CD4-positive, alpha-beta T cell (primary cell): ENCODE data around the gene ATF4. TPM values are rescaled to one million over a fixed set of nuclear protein-coding genes. Genes with fewer than 3 reads are reported as not detected.
A peak's percentile ranks its signal among the peaks of the same experiment; 100 is the strongest.
"Not testable (repeated sequence)": the region's sequence is repeated elsewhere in the genome, so short reads cannot be mapped to it uniquely, and the experiment has no call there.

ENCODE experiments used
- ATAC-seq: fragments of 200-7000 bp; cut with Tn5 transposase; one replicate; pipeline ENCODE4 v1.10.0; 2022; ENCODE audit warnings: mild to moderate bottlenecking; ENCODE audit not compliant: poor library complexity
- CTCF ChIA-PET: fragments of 350-600 bp; sonication (Branson Sonifier 250); formaldehyde crosslinking; loops from one replicate; lab custom pipeline; 2021; ENCODE audit warnings: antibody characterized with exemption, inconsistent platforms; lab: Charles Lee
- POLR2A ChIA-PET: fragments of 350-600 bp; sonication (Branson Sonifier 250); formaldehyde crosslinking; loops from one replicate; lab custom pipeline; 2021; ENCODE audit warnings: antibody characterized with exemption, inconsistent platforms; lab: Charles Lee
- DNase-seq, 14 experiments: peaks; one replicate each; pipeline ENCODE4 v3.0.0-alpha.2; 2013 to 2020; ENCODE audit warnings: mixed read lengths in 2 of 14
- H3K27ac ChIP-seq, 2 donors: one replicate each; pipeline versions ENCODE4 v1.5.1 to v1.7.0; 2013; ENCODE audit warnings: low read length in 2 of 2, low read depth in 1 of 2, mild to moderate bottlenecking in 1 of 2
- H3K27me3 ChIP-seq, 2 experiments: 1 replicate in 1 of 2; 2 replicates in 1 of 2; pipeline versions ENCODE4 v1.6.1 to v1.7.0; 2013; ENCODE audit warnings: low read length in 2 of 2, control low read depth in 1 of 2, mild to moderate bottlenecking in 1 of 2, moderate library complexity in 1 of 2; ENCODE audit not compliant: insufficient read depth in 2 of 2, control insufficient read depth in 1 of 2
- H3K36me3 ChIP-seq: one replicate; pipeline ENCODE4 v1.6.1; 2013; ENCODE audit warnings: low read length, control low read depth; ENCODE audit not compliant: insufficient read depth
- H3K4me1 ChIP-seq: one replicate; pipeline ENCODE4 v1.6.1; 2013; ENCODE audit warnings: low read length, control low read depth; ENCODE audit not compliant: insufficient read depth
- H3K4me3 ChIP-seq: one replicate; pipeline ENCODE4 v1.5.1; 2013; ENCODE audit warnings: mild to moderate bottlenecking, low read length, moderate library complexity
- H3K9me3 ChIP-seq, 2 experiments: 1 replicate in 1 of 2; 2 replicates in 1 of 2; pipeline versions ENCODE4 v1.6.1 to v1.7.0; 2013; ENCODE audit warnings: low read length in 2 of 2, mild to moderate bottlenecking in 2 of 2, control low read depth in 1 of 2, moderate library complexity in 1 of 2; ENCODE audit not compliant: control insufficient read depth in 1 of 2, insufficient read depth in 1 of 2
- H3K27ac Mint-ChIP-seq: one replicate; pipeline ENCODE4 v1.8.0; 2020; ENCODE audit warnings: mixed read lengths
- H3K27me3 Mint-ChIP-seq: one replicate; pipeline ENCODE4 v1.8.0; 2021; ENCODE audit warnings: mixed read lengths
- H3K36me3 Mint-ChIP-seq: one replicate; pipeline ENCODE4 v1.8.0; 2021; ENCODE audit warnings: low read depth, mixed read lengths
- H3K4me1 Mint-ChIP-seq: one replicate; pipeline ENCODE4 v1.8.0; 2021; ENCODE audit warnings: low read depth, mixed read lengths
- H3K4me3 Mint-ChIP-seq: one replicate; pipeline ENCODE4 v1.8.0; 2020; ENCODE audit warnings: mild to moderate bottlenecking, mixed read lengths
- H3K9me3 Mint-ChIP-seq: one replicate; pipeline ENCODE4 v1.8.0; 2020; ENCODE audit warnings: mixed read lengths
- intact Hi-C, 2 experiments: fragments of 100-400 bp; cut with DNase I in 1 of 2; cut with micrococcal nuclease in 1 of 2; formaldehyde crosslinking; loops; one replicate each; pipeline versions ENCODE4 v1.15.1 to v1.9.0; 2023 to 2025; cut with DNase I, micrococcal nuclease
- total RNA-seq, 174 experiments: library from RNA in 2 of 174; stranded (reverse) in 2 of 174; gene quantifications; one replicate each; pipeline ENCODE4 v1.2.3 and lab custom pipeline; 2021 to 2026
- TF ChIP-seq, protein P1 (sequence below): fragments of 200-600 bp; IDR thresholded peaks from one replicate; pipeline ENCODE4 v1.8.0; 2022; ENCODE audit warnings: antibody characterized with exemption, mild to moderate bottlenecking

The ATF4 gene
- total RNA-seq, 2 experiments from 2014 or later = 358 to 365 TPM

GRCh38 chr22:39502789-39503409 is 17.5 kb upstream of the ATF4 start:
- H3K36me3 ChIP-seq = peaks cover 41% of the 10 kb centered on the region
- H3K36me3 Mint-ChIP-seq = peaks cover 49% of the 10 kb centered on the region
- peak overlapping the region; percentile 67 for H3K4me3 ChIP-seq
- peak overlapping the region; percentile 99 for H3K4me3 Mint-ChIP-seq
- no peaks in the 10 kb centered on the region for H3K27me3 ChIP-seq
- TF ChIP-seq, protein P1, sequence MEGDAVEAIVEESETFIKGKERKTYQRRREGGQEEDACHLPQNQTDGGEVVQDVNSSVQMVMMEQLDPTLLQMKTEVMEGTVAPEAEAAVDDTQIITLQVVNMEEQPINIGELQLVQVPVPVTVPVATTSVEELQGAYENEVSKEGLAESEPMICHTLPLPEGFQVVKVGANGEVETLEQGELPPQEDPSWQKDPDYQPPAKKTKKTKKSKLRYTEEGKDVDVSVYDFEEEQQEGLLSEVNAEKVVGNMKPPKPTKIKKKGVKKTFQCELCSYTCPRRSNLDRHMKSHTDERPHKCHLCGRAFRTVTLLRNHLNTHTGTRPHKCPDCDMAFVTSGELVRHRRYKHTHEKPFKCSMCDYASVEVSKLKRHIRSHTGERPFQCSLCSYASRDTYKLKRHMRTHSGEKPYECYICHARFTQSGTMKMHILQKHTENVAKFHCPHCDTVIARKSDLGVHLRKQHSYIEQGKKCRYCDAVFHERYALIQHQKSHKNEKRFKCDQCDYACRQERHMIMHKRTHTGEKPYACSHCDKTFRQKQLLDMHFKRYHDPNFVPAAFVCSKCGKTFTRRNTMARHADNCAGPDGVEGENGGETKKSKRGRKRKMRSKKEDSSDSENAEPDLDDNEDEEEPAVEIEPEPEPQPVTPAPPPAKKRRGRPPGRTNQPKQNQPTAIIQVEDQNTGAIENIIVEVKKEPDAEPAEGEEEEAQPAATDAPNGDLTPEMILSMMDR = no peak
- H3K9me3 ChIP-seq = no peaks in the 10 kb centered on the region
- POLR2A ChIA-PET = interaction anchor here (1.0 to 4.1 kb wide), 7 partner anchors 12 to 541 kb away, joined by 3 to 69 read pairs (median 6); partner anchors contain the start of genes ATF4, RPL3 and TAB1
- CTCF ChIA-PET = interaction anchor here (2.0 kb wide), 1 partner anchor 26 kb away, joined by 13 read pairs; no protein-coding TSS in a partner anchor
- intact Hi-C loops = loop anchor here in 1 of 2 experiments (1.0 to 10.0 kb wide), 3 partner anchors 17 to 258 kb away; partner anchors contain the start of genes ATF4 and PDGFB
- peak overlapping the region; percentile 61 to 71 for H3K27ac ChIP-seq
- ATAC-seq (no peak), DNase-seq (no peak)
- H3K27me3 Mint-ChIP-seq = no peaks in the 10 kb centered on the region
- H3K4me1 ChIP-seq = peaks cover 39% of the 10 kb centered on the region
- H3K9me3 Mint-ChIP-seq = no peaks in the 10 kb centered on the region
- peak overlapping the region; percentile 92 for H3K27ac Mint-ChIP-seq
- peaks cover 47% of the 10 kb centered on the region for H3K4me1 Mint-ChIP-seq

GRCh38 chr22:39503630-39504029 is 16.7 kb upstream of the ATF4 start:
- POLR2A ChIA-PET = interaction anchor here (1.0 to 4.1 kb wide), 4 partner anchors 11 to 540 kb away, joined by 3 to 69 read pairs (median 13); partner anchors contain the start of gene ATF4
- Histone ChIP-seq H3K27ac (no peak overlapping the region), H3K27me3 (no peaks in the 10 kb centered on the region), H3K9me3 (no peaks in the 10 kb centered on the region), H3K4me3 (peak overlapping the region; percentile 67), H3K36me3 (peaks cover 48% of the 10 kb centered on the region), H3K4me1 (peaks cover 39% of the 10 kb centered on the region)
- peak overlapping the region; percentile 99 for H3K4me3 Mint-ChIP-seq
- H3K27me3 Mint-ChIP-seq = no peaks in the 10 kb centered on the region
- peaks cover 56% of the 10 kb centered on the region for H3K36me3 Mint-ChIP-seq
- H3K27ac Mint-ChIP-seq = peak overlapping the region; percentile 92
- DNase-seq (no peak), ATAC-seq (no peak)
- H3K9me3 Mint-ChIP-seq = no peaks in the 10 kb centered on the region
- CTCF ChIA-PET = interaction anchor here (0.7 to 2.0 kb wide), 3 partner anchors 25 to 104 kb away, joined by 3 to 13 read pairs (median 4); partner anchors contain the start of gene TAB1
- peaks cover 53% of the 10 kb centered on the region for H3K4me1 Mint-ChIP-seq
- TF ChIP-seq, protein P1 = no peak
- intact Hi-C loops = loop anchor here in 1 of 2 experiments (5.0 to 10.0 kb wide), 2 partner anchors 101 to 259 kb away; partner anchors contain the start of gene PDGFB

DNA sequence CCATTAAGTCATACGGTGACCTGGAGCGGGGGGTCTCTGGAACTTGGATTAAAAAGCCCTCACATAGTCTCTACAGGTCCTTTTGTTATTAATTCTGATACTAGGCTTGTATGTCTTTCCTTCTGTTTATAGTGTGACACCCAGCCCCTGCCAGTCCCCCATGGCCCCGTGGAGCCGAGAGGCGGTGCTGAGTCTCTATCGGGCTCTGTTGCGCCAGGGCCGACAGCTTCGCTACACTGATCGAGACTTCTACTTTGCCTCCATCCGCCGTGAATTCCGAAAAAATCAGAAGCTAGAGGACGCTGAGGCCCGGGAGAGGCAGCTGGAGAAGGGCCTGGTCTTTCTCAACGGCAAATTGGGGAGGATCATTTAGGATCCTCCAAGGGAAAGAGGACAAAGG is 16.3 kb upstream of the ATF4 start:
- H3K4me3 Mint-ChIP-seq = peak overlapping the region; percentile 99
- peaks cover 51% of the 10 kb centered on the region for H3K36me3 ChIP-seq
- no peak overlapping the region for H3K4me3 ChIP-seq
- DNase-seq = no peak
- no peaks in the 10 kb centered on the region for H3K27me3 ChIP-seq
- H3K27ac Mint-ChIP-seq = peak overlapping the region; percentile 92
- TF ChIP-seq, protein P1 = no peak
- H3K27ac ChIP-seq = no peak overlapping the region
- peaks cover 60% of the 10 kb centered on the region for H3K36me3 Mint-ChIP-seq
- no peak for ATAC-seq
- ChIA-PET POLR2A (interaction anchor here (0.6 to 4.1 kb wide), 3 partner anchors 16 to 506 kb away, joined by 3 to 69 read pairs (median 4); partner anchors contain the start of gene ATF4), CTCF (interaction anchor here (0.7 to 1.5 kb wide), 3 partner anchors 10 to 104 kb away, joined by 3 to 4 read pairs (median 3); partner anchors contain the start of gene TAB1)
- intact Hi-C loops = loop anchor here in 1 of 2 experiments (5.0 to 10.0 kb wide), 2 partner anchors 102 to 259 kb away; partner anchors contain the start of gene PDGFB
- peaks cover 55% of the 10 kb centered on the region for H3K4me1 Mint-ChIP-seq
- no peaks in the 10 kb centered on the region for H3K9me3 ChIP-seq
- H3K27me3 Mint-ChIP-seq = no peaks in the 10 kb centered on the region
- peaks cover 39% of the 10 kb centered on the region for H3K4me1 ChIP-seq
- no peaks in the 10 kb centered on the region for H3K9me3 Mint-ChIP-seq

- ATAC-seq, CTCF ChIA-PET, DNase-seq, H3K27me3 Mint-ChIP-seq, H3K9me3 Mint-ChIP-seq, POLR2A ChIA-PET, H3K27ac ChIP-seq, H3K9me3 ChIP-seq, H3K4me3 ChIP-seq, H3K27ac Mint-ChIP-seq, H3K27me3 ChIP-seq, H3K4me3 Mint-ChIP-seq: not testable (repeated sequence)
- Mint-ChIP-seq H3K4me1 (peaks cover 57% of the 10 kb centered on the region), H3K36me3 (peaks cover 85% of the 10 kb centered on the region)
- intact Hi-C loops = loop anchor here in 1 of 2 experiments (10.0 kb wide), 1 partner anchor 262 kb away; the partner anchor contains the start of gene PDGFB
- peaks cover 80% of the 10 kb centered on the region for H3K36me3 ChIP-seq
- H3K4me1 ChIP-seq = peaks cover 34% of the 10 kb centered on the region
Measured at GRCh38 chr22:39507021-39507420, 13.3 kb upstream of the ATF4 start.
